WI38 (cell line): ENCODE results near the gene KCNQ4.

Experiments
- H3K4me3 ChIP-seq: 2 replicates; pipeline ENCODE4 v1.5.1; 2011; ENCODE audit warnings: low read depth, mild to moderate bottlenecking, control low read depth, low read length
- TF ChIP-seq, protein P1 (sequence below): IDR thresholded peaks from 2 replicates; pipeline ENCODE4 v1.5.1; 2012; ENCODE audit warnings: low read depth, mild to moderate bottlenecking, control low read depth, low read length

Gene KCNQ4

DNA sequence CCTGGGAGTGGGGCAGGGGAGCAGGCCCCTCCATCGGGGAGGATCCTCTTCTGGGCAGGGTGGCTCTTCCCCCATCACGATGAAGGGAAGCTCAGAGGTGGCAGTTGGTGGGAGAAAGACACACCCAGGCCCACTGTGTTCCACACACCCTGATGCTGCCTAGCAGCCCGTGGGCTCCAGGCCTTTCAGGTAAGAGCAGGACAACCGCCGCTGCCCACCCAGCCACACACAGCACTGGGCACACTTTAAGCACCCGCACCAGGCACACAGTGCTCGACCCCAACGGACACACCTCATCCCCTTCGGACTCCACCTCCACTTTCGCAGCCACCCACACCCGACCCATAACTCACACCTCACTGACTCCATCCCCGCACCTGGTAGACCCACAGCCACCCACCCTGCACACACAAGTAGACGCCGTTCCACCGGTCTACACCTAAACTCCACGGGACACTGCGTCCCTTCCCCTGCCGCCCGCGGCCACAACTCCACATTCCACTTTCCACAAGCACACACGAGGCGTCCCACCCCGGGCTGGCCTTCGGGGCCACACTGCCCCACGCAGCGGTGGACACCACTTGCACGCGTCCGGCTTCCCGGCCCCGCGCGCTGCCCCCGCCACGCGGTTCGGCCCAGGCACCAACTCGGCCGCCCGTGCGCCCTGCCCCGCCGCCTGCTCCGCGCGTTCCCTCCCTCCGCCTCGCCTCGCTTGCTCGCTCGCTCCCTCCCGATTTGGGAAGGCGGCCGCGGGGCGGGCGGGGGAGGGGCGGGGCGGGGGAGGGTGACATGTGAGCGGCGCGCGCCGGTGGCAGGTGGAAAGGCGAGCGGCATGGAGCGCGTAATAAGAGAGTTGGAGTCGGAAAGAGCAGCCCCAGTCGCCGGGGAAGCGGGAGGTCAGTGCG is at the start of gene KCNQ4:
KCNQ4 (plus strand) TSS at position 787 of the 905 bp plus-strand sequence. CDS start 307 bp downstream, outside the sequence.
- TF ChIP-seq, protein P1, sequence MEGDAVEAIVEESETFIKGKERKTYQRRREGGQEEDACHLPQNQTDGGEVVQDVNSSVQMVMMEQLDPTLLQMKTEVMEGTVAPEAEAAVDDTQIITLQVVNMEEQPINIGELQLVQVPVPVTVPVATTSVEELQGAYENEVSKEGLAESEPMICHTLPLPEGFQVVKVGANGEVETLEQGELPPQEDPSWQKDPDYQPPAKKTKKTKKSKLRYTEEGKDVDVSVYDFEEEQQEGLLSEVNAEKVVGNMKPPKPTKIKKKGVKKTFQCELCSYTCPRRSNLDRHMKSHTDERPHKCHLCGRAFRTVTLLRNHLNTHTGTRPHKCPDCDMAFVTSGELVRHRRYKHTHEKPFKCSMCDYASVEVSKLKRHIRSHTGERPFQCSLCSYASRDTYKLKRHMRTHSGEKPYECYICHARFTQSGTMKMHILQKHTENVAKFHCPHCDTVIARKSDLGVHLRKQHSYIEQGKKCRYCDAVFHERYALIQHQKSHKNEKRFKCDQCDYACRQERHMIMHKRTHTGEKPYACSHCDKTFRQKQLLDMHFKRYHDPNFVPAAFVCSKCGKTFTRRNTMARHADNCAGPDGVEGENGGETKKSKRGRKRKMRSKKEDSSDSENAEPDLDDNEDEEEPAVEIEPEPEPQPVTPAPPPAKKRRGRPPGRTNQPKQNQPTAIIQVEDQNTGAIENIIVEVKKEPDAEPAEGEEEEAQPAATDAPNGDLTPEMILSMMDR: no peak
- H3K4me3 ChIP-seq: peak within 1 kb of the TSS; percentile 32

DNA sequence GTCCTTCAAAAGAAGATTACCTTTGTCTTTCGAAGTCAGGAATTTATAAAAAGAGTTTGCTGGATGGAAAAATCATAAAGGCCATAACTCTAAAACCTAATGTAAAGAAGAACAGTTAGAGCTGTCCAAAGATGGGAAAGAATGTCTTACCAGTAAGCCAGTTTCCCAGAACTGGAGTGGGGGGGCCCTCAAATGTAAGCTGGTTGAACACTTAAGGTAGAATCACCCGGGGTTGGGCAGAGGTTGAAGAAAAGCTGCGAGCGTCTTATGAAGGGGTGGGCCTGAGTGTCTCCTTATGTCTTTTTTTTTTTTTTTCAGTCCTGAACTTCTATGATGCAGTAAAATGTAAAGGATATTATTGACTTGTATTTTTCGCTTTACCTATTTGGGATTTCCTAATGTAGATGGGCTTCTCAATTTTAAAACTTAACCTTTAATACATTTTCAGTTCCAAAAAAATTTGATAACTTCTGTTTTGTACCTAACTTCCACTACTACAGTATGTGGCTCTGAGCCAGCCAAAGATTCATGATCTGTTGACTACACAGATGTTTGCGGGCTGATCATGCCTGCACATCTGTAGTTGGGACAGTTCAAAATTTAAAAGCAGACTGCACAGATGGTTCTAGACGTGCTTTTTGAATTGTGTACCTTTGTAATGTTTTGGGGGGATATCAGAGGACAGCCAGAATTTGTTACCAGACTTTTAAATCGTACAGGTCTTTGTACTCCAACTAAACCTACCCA is 48.5 kb upstream of the KCNQ4 start:
- TF ChIP-seq, protein P1: no peak
- H3K4me3 ChIP-seq: no peak overlapping the region

DNA sequence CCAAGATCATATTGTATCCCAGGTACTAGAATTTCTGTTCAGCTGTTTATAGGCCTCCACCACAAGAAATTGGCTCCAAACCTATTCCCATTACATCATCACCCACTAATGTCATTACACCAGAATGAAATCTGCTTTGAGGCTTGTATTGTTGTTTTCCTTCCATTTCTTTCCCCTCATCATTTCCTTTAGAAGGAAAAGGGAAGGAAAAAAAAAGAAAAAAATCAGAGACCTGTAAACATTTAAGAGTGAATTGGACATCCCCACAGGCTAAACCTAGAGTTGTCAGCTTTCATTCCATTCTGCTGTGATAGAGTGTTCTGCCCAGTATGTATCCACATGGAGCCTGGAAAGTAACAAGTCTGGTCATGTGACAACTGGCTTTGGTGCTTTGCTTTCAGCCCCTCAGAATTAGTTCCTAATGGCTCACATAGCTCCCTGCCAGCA is 47.5 kb upstream of the KCNQ4 start:
- no peak overlapping the region for H3K4me3 ChIP-seq
- TF ChIP-seq, protein P1: no peak

DNA sequence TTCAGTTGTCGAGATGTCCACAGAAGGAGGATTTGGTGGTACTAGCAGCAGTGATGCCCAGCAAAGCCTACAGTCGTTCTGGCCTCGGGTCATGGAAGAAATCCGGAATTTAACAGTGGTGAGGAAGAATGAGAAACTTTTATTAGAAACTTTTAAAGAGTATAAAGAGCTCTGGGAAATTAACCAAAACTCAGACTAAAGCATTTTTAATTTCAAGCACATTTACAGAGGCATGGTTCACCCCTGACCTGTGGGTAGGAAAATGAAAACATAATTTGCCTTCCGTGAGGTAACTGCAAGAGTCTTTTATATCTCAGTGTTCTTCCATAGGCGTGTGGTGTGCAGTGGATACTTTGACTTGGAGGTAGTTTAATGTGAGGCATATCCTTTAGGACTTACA is 44.8 kb upstream of the KCNQ4 start:
- H3K4me3 ChIP-seq: no peak overlapping the region
- TF ChIP-seq, protein P1: no peak

DNA sequence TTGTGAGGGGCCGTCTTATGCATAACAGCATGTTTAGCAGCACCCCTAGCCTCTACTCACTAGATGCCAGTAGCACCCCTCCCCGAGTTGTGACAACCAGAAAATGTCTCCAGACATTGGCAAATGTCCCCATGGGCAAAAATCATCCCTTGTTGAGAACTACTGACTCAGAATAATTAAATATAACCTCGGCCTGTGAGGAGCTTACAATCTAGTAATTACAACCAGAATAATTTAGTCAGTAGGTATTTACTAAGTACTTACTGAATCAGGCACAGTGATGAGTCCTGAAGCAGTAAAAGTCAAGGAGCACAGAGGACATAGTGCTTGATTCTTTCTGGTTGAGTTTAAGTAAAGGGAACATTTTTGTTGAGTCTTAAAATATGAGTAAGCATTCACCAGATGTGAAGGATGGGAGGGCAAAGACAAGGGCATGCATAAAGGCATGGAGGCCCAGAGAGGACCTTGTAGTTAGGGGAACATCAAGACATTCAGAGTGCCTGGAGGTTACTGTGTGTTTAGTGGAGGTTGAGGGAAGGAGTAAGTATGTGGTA is 44.1 kb upstream of the KCNQ4 start:
- TF ChIP-seq, protein P1: no peak
- no peak overlapping the region for H3K4me3 ChIP-seq

DNA sequence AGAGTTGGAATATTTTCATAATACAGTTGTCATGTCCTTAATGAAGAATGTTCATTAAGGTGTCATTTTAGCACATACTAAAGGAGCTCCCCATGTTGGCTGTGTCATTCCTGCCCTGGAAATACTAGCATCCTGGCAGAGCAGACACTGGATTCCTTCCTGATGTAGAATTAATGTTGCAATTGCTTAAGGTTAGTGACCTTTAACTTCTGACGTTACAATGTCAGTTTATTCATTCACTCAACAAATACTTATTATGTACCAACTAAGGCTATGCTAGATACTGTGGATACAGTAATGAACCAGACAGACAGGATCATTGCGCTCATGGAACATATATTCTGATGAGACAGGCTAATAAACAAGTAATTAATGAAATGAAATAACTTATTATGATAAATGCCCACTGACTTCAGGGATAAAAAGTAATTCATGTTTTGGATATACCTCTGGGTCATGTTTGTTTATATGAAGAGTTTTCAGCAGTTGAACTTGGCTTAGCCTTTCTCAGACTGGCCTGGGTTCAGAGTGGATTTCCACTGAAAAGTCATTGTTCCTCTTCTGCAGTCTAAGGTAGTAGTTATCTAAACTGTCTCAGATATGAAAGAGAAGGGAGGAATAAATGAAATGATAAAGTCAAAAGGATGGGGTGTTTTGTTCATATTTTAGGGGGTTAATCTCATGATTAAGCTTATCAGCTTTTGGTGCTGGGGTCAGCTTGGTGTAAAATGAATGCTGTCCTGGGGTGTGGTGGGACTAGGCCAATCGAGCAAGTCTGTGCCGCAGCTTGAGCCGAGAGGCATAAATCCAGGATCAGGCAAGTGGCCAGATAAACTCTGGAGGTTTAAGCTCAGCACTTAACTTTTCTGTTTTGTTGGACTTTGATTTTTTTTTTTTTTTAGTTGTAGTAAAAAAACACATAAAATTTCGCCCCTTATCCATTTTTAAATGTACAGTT is 43.3 kb upstream of the KCNQ4 start:
- no peak overlapping the region for H3K4me3 ChIP-seq
- TF ChIP-seq, protein P1: no peak
